K562 (cell line): ENCODE results near the gene ARL16. TPM values are rescaled to one million over a fixed set of nuclear protein-coding genes. Genes with fewer than 3 reads are reported as not detected.

Experiments used
- ATAC-seq: fragments of 200-7000 bp; cut with Tn5 transposase; 3 replicates; pipeline ENCODE4 v1.9.1; 2020; ENCODE audit warnings: moderate library complexity
- BruUV-seq: library from RNA; stranded (reverse); fragments of 400-500 nt; replicated peaks from 2 replicates; lab custom pipeline; 2021; lab: Mats Ljungman, UMichigan
- CTCF ChIA-PET: fragments of 300-600 bp; formaldehyde crosslinking; extraction: SDS; loops from one replicate; lab custom pipeline; 2021; ENCODE audit warnings: low intra/inter-chr PET ratio; lab: Yijun Ruan, JAX
- POLR2A ChIA-PET: fragments of 300-600, 350-650 bp; sonication (Branson Sonifier 250); formaldehyde crosslinking; extraction: SDS; loops from one replicate; lab custom pipeline; 2021; ENCODE audit warnings: antibody characterized with exemption, inconsistent platforms; lab: Yijun Ruan, JAX
- DNase-seq, 4 experiments: peaks; one replicate each; pipeline versions ENCODE4 v3.0.0 to v3.0.0-alpha.2; 2011 to 2018; ENCODE audit warnings: low spot score in 3 of 4, mixed read lengths in 3 of 4; ENCODE audit errors: extremely low read depth in 1 of 4
- FAIRE-seq: peaks from 2 replicates; lab custom pipeline; 2011; peaks lifted over from hg19 to GRCh38; lab: Jason Lieb, UNC
- H2AFZ ChIP-seq: 2 replicates; pipeline ENCODE4 v1.6.0; 2011; ENCODE audit warnings: low read depth, low read length, control low read depth, inconsistent platforms
- H3K27ac ChIP-seq: fragments of 200-600 bp; 3 replicates; pipeline ENCODE4 v1.8.0; 2011; ENCODE audit warnings: low read depth, mild to moderate bottlenecking, control low read depth, inconsistent platforms, low read length, moderate library complexity, mixed read lengths; ENCODE audit errors: extremely low read depth
- H3K27me3 ChIP-seq, 2 experiments: fragments of 300-600 bp in 1 of 2; 2 replicates in 1 of 2; 3 replicates in 1 of 2; pipeline versions ENCODE4 v1.6.0 to v1.8.0; 2011; ENCODE audit warnings: inconsistent platforms in 2 of 2, low read length in 2 of 2, mild to moderate bottlenecking in 1 of 2, mixed read lengths in 1 of 2, moderate library complexity in 1 of 2; ENCODE audit not compliant: control insufficient read depth in 2 of 2, insufficient read depth in 2 of 2
- H3K36me3 ChIP-seq: fragments of 300-600 bp; 3 replicates; pipeline ENCODE4 v1.8.0; 2011; ENCODE audit warnings: mild to moderate bottlenecking, low read length, inconsistent platforms; ENCODE audit not compliant: control insufficient read depth, insufficient read depth
- H3K4me1 ChIP-seq, 2 experiments: fragments of 200-600 bp in 1 of 2; replicated peaks in 1 of 2; 2 replicates in 1 of 2; 3 replicates in 1 of 2; pipeline versions ENCODE4 v1.5.1 to v1.8.0; 2011; ENCODE audit warnings: inconsistent platforms in 2 of 2, low read length in 2 of 2, mild to moderate bottlenecking in 1 of 2, mixed read lengths in 1 of 2, moderate library complexity in 1 of 2; ENCODE audit not compliant: control insufficient read depth in 2 of 2, insufficient read depth in 2 of 2
- H3K4me2 ChIP-seq: 2 replicates; pipeline ENCODE4 v1.6.1; 2011; ENCODE audit warnings: low read length, control low read depth, inconsistent platforms, mixed read lengths; ENCODE audit not compliant: insufficient read depth
- H3K4me3 ChIP-seq: fragments of 200-600 bp; sonication (generic), shearing (Covaris generic); 2 replicates; pipeline ENCODE4 v1.5.1; 2016; ENCODE audit warnings: control low read depth, inconsistent platforms
- H3K79me2 ChIP-seq: fragments of 200-600 bp; 3 replicates; pipeline ENCODE4 v1.8.0; 2011; ENCODE audit warnings: low read length, inconsistent platforms; ENCODE audit not compliant: control insufficient read depth, insufficient read depth
- H3K9ac ChIP-seq, 2 experiments: 2 replicates each; pipeline versions ENCODE4 v1.6.0 to v1.6.1; 2011; ENCODE audit warnings: low read depth in 2 of 2, low read length in 2 of 2, control low read depth in 1 of 2, inconsistent platforms in 1 of 2, mild to moderate bottlenecking in 1 of 2, mixed read lengths in 1 of 2; ENCODE audit not compliant: insufficient read depth in 1 of 2
- H3K9me1 ChIP-seq: one replicate; pipeline ENCODE4 v1.6.0; 2011; ENCODE audit warnings: inconsistent platforms, mild to moderate bottlenecking, low read length, moderate library complexity; ENCODE audit not compliant: control insufficient read depth, insufficient read depth
- H3K9me3 ChIP-seq: replicated peaks from 2 replicates; pipeline ENCODE4 v1.5.1; 2011; ENCODE audit warnings: low read depth, low read length, inconsistent platforms; ENCODE audit not compliant: control insufficient read depth, insufficient read depth
- H4K20me1 ChIP-seq: replicated peaks from 2 replicates; pipeline ENCODE4 v1.6.1; 2011; ENCODE audit warnings: low read length, inconsistent platforms, mixed read lengths; ENCODE audit not compliant: control insufficient read depth, insufficient read depth
- ADNP ChIP-seq: fragments of 200-800 bp; sonication (Bioruptor generic); IDR thresholded peaks from 2 replicates; pipeline ENCODE4 v1.6.1; 2016; ENCODE audit warnings: missing genetic modification characterization, missing compliant biosample characterization
- BRD9 ChIP-seq: fragments of 450-650 bp; IDR thresholded peaks from 2 replicates; pipeline ENCODE4 v1.6.1; 2018; ENCODE audit warnings: low read depth; ENCODE audit not compliant: partially characterized antibody
- MCM3 ChIP-seq: fragments of 450-650 bp; IDR thresholded peaks from 2 replicates; pipeline ENCODE4 v1.6.1; 2016
- NFRKB ChIP-seq: fragments of 450-650 bp; IDR thresholded peaks from 2 replicates; pipeline ENCODE4 v1.6.1; 2016; ENCODE audit warnings: low read depth
- POLR2AphosphoS5 ChIP-seq: IDR thresholded peaks from 2 replicates; pipeline ENCODE4 v1.6.1; 2011; ENCODE audit warnings: mild to moderate bottlenecking, low read depth, low read length, moderate library complexity; ENCODE audit not compliant: control insufficient read depth, insufficient read depth
- POLR2G ChIP-seq: fragments of 200-400 bp; formaldehyde crosslinking; IDR thresholded peaks from 2 replicates; pipeline ENCODE4 v1.6.1; 2017; ENCODE audit warnings: low read depth, mild to moderate bottlenecking, antibody characterized with exemption, low read length, moderate library complexity
- RBFOX2 ChIP-seq: fragments of 200-400 bp; formaldehyde crosslinking; IDR thresholded peaks from 2 replicates; pipeline ENCODE4 v1.6.1; 2017; ENCODE audit warnings: low read depth, mild to moderate bottlenecking, low read length, moderate library complexity
- RBM22 ChIP-seq: fragments of 200-400 bp; formaldehyde crosslinking; IDR thresholded peaks from 2 replicates; pipeline ENCODE4 v1.6.1; 2018; ENCODE audit warnings: low read length, low read depth; ENCODE audit not compliant: poor library complexity, severe bottlenecking
- RFX5 ChIP-seq: IDR thresholded peaks from 2 replicates; pipeline ENCODE4 v1.6.1; 2011; ENCODE audit warnings: low read depth, mild to moderate bottlenecking, improper control_type of control experiment, low read length
- ZNF764 ChIP-seq: fragments of 250-450 bp; sonication (Bioruptor Pico); IDR thresholded peaks from 2 replicates; pipeline ENCODE4 v1.4.0; 2020; ENCODE audit warnings: low read depth, mild to moderate bottlenecking, moderate library complexity
- WGBS: fragments of 100-300 bp; shearing (Covaris generic); methylation state at CpG from one replicate; pipeline ENCODE4 v1.1.6; 2016; ENCODE audit warnings: low coverage, mixed read lengths; ENCODE audit not compliant: insufficient coverage; ENCODE audit errors: missing lambda C conversion rate; 5-methylcytosine and 5-hydroxymethylcytosine counted together
- in situ Hi-C: fragments of 300-500 bp; cut with MboI; formaldehyde crosslinking; loops from 4 replicates; pipeline ENCODE4 v1.15.0; 2018; ENCODE audit warnings: inconsistent platforms, mixed read lengths
- intact Hi-C: fragments of 100-400 bp; cut with micrococcal nuclease; formaldehyde crosslinking; loops from 2 replicates; pipeline ENCODE4 v1.14.2; 2022
- polyA plus RNA-seq, 8 experiments: library from polyadenylated mRNA; depleted of rRNA in 4 of 8; stranded (reverse) in 5 of 8; unstranded in 3 of 8; fragments of >200 nt; fragmentation: Nextera tagmentation in 2 of 8; fragmentation: Illumina TruSeq in 1 of 8; extraction: Ambion mirVana in 2 of 8; extraction: Trizol in 1 of 8; gene quantifications; 2 replicates each; pipeline versions ENCODE4 v1.2.1 to v1.2.3, GENCODE V29; 2011 to 2014; ENCODE audit warnings: inconsistent platforms in 1 of 8, missing spikeins in 1 of 8
- total RNA-seq, 7 experiments: library from RNA; depleted of rRNA in 6 of 7; stranded (reverse); fragments of >200 nt in 6 of 7; fragmentation: Illumina TruSeq in 2 of 7; extraction: Trizol in 2 of 7; gene quantifications; 2 replicates each; pipeline versions ENCODE4 v1.2.1 to v1.2.3, GENCODE V29; 2011 to 2021; ENCODE audit warnings: low replicate concordance in 1 of 7

Gene ARL16
- total and polyA plus RNA-seq, 9 of the 15 experiments (the other 6 are each of a cell fraction or from before 2014, with no cell fraction given), result 5.4 to 32.4 (median 22.6) TPM

- Histone ChIP-seq H3K27ac (no peak overlapping the region), H3K27me3 (no peaks in the 10 kb centered on the region), H3K9me3 (no peaks in the 10 kb centered on the region), H3K9ac (peak overlapping the region in 1 of 2 experiments; percentile 21; a peak in 1 of 4 replicates), H2AFZ (no peak overlapping the region), H3K36me3 (peaks cover 81% of the 10 kb centered on the region; the same call in 2 of the 3 replicates), H3K4me1 (peaks cover 13 to 73% of the 10 kb centered on the region in 2 experiments), H3K9me1 (peaks cover 9% of the 10 kb centered on the region), H3K4me2 (no peak overlapping the region), H4K20me1 (peaks cover 16% of the 10 kb centered on the region; the same call in 1 of the 2 replicates), H3K79me2 (peaks cover 40% of the 10 kb centered on the region), H3K4me3 (no peak overlapping the region)
- intact Hi-C loops, result no loop called here
- FAIRE-seq (no peak), ATAC-seq (no peak), DNase-seq (no peak)
- BruUV-seq, result no TSS peak
- peak; percentile 72 for TF ChIP-seq RBFOX2
- TF ChIP-seq RFX5, result no peak
- TF ChIP-seq BRD9, result no peak
- no peak for TF ChIP-seq POLR2AphosphoS5
- no peak for TF ChIP-seq NFRKB
- no peak for TF ChIP-seq ADNP
- TF ChIP-seq ZNF764 (CRISPR knock-in tag), result no peak
- peak; percentile 58 for TF ChIP-seq RBM22
- TF ChIP-seq MCM3, result no peak
- TF ChIP-seq POLR2G, result peak; percentile 56
- CTCF ChIA-PET, result no interaction called here
- POLR2A ChIA-PET, result interaction anchor here (1.1 kb wide), 1 partner anchor 15 kb away, joined by 3 read pairs; no protein-coding TSS in a partner anchor
- in situ Hi-C loops, result no loop called here
- 93% methylated on average over 36 of the region's 41 CpGs for WGBS
These were observed 4.4 kb upstream of the ARL16 start for GRCh38 chr17:81687770-81688541.
